Measurements from ENCODE around the gene NRP2. TPM values are rescaled to one million over a fixed set of nuclear protein-coding genes. Genes with fewer than 3 reads are reported as not detected.

Gene NRP2
- total RNA-seq, 1 experiment from 2014 or later = 18.3 TPM

GRCh38 chr2:205685314-205686055 lies 3.2 kb downstream of the NRP2 start:
- Histone ChIP-seq H3K27ac (ENCODE audit: low read length) (no peak overlapping the region), H3F3A (ENCODE audit: low read length, unreplicated experiment) (no peaks in the 10 kb centered on the region), H3K4me3 (ENCODE audit: low read length) (peak overlapping the region; percentile 89), H4K20me1 (ENCODE audit: low read length) (no peaks in the 10 kb centered on the region), H3K79me2 (ENCODE audit: low read length) (peaks cover 39% of the 10 kb centered on the region), H3K9me2 (replicated peaks; ENCODE audit: low read length) (no peaks in the 10 kb centered on the region), H3K27me3 (ENCODE audit: low read length) (no peaks in the 10 kb centered on the region), H3K4me1 (ENCODE audit: insufficient read depth, low read length) (peaks cover 30% of the 10 kb centered on the region), H3K36me3 (ENCODE audit: low read depth, low read length) (no peaks in the 10 kb centered on the region), H3K9me3 (ENCODE audit: low read length) (no peaks in the 10 kb centered on the region), H2AFZ (ENCODE audit: low read length) (peak overlapping the region; percentile 95), H3K4me2 (ENCODE audit: low read length) (peak overlapping the region; percentile 84), H3K9ac (ENCODE audit: low read length) (peak overlapping the region; percentile 57)
- CTCF ChIA-PET = interaction anchor here (0.7 kb wide), 1 partner anchor 21 kb away, joined by 4 read pairs; no protein-coding TSS in a partner anchor
- BruUV-seq (replicated peaks) = no TSS peak
- POLR2A ChIA-PET (ENCODE audit: unreplicated experiment) = interaction anchor here (0.6 to 0.7 kb wide), 2 partner anchors 475 to 843 kb away, joined by 3 to 4 read pairs; no protein-coding TSS in a partner anchor
- peak; percentile 64 for ATAC-seq
- peak; percentile 63 for DNase-seq
- intact Hi-C loops (cut with micrococcal nuclease) = loop anchor here (10.0 kb wide), 1 partner anchor 1141 kb away; the partner anchor contains the start of gene PARD3B
- TF ChIP-seq EZH2phosphoT487 (IDR thresholded peaks at IDR 0.05; ENCODE audit: borderline replicate concordance, low read length) (peak; percentile 82), CTCF (conservative IDR thresholded peaks at IDR 0.05; ENCODE audit: low read depth, low read length) (no peak), EZH2 (IDR thresholded peaks at IDR 0.05; ENCODE audit: low read length, unreplicated experiment) (no peak)

GRCh38 chr2:205686056-205686782 lies 3.9 kb downstream of the NRP2 start:
- Histone ChIP-seq H4K20me1 (ENCODE audit: low read length) (no peaks in the 10 kb centered on the region), H3K27ac (ENCODE audit: low read length) (no peak overlapping the region), H3K4me2 (ENCODE audit: low read length) (peak overlapping the region; percentile 84), H3F3A (ENCODE audit: low read length, unreplicated experiment) (no peaks in the 10 kb centered on the region), H3K36me3 (ENCODE audit: low read depth, low read length) (no peaks in the 10 kb centered on the region), H3K9me2 (replicated peaks; ENCODE audit: low read length) (no peaks in the 10 kb centered on the region), H2AFZ (ENCODE audit: low read length) (peak overlapping the region; percentile 95), H3K79me2 (ENCODE audit: low read length) (peaks cover 39% of the 10 kb centered on the region), H3K9me3 (ENCODE audit: low read length) (no peaks in the 10 kb centered on the region), H3K27me3 (ENCODE audit: low read length) (no peaks in the 10 kb centered on the region), H3K9ac (ENCODE audit: low read length) (peak overlapping the region; percentile 57; the same call in 1 of the 2 replicates), H3K4me3 (ENCODE audit: low read length) (peak overlapping the region; percentile 89), H3K4me1 (ENCODE audit: insufficient read depth, low read length) (peaks cover 29% of the 10 kb centered on the region)
- TF ChIP-seq EZH2 (IDR thresholded peaks at IDR 0.05; ENCODE audit: low read length, unreplicated experiment) = no peak
- TF ChIP-seq CTCF (conservative IDR thresholded peaks at IDR 0.05; ENCODE audit: low read depth, low read length) = no peak
- no peak for TF ChIP-seq EZH2phosphoT487 (IDR thresholded peaks at IDR 0.05; ENCODE audit: borderline replicate concordance, low read length)
- ChIA-PET CTCF (no interaction called here), POLR2A (ENCODE audit: unreplicated experiment) (no interaction called here)
- no peak for DNase-seq
- no peak for ATAC-seq
- intact Hi-C loops (cut with micrococcal nuclease) = loop anchor here (10.0 kb wide), 1 partner anchor 1141 kb away; the partner anchor contains the start of gene PARD3B
- BruUV-seq (replicated peaks) = no TSS peak
